ENCODE results near the gene FNDC3B. TPM values are rescaled to one million over a fixed set of nuclear protein-coding genes. Genes with fewer than 3 reads are reported as not detected.

FNDC3B gene
- total RNA-seq, 1 donor from 2014 or later = 14.7 TPM

DNA sequence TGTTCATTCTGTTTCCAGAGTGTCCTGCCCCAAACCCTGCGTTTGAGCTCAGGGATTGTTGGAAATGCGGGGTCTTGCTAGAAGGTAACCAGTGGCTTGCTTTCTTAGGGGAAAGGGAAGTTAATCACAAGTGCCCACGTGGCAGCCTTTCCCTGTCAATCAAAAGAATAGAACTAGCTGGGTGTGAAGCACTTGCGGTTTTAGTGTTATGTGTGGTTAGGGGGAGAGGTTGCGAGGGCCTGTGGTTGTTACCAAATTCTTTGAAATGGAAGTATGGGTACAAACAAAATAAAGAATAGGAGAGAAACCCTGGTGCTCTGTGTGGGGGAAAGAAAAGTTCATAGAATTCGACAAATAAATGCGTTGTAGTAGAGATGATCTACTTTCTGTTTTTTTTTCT is 67.6 kb downstream of the FNDC3B start:
- DNase-seq (ENCODE audit: low spot score in 2 of 2) (no peak), FAIRE-seq (no peak)

DNA sequence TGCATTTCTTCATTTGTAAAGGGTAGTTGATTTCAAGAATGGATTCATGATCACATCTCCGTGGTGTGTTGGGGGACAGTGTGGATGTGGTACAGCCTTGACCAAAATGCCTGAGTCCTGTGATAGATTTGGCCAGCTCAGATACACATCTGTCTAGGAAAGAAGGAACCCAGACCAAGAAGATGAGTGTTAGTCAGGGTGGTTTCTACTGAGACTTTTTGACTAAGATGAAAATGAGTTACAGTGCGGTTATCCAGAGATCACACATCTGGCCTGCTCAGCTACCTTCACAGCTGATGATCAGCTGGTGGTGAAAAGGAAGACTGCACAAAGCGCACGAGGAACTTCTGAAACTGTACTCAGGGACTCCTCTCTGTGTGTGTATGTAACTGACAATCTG is 68.0 kb downstream of the FNDC3B start:
- no peak for FAIRE-seq

DNA sequence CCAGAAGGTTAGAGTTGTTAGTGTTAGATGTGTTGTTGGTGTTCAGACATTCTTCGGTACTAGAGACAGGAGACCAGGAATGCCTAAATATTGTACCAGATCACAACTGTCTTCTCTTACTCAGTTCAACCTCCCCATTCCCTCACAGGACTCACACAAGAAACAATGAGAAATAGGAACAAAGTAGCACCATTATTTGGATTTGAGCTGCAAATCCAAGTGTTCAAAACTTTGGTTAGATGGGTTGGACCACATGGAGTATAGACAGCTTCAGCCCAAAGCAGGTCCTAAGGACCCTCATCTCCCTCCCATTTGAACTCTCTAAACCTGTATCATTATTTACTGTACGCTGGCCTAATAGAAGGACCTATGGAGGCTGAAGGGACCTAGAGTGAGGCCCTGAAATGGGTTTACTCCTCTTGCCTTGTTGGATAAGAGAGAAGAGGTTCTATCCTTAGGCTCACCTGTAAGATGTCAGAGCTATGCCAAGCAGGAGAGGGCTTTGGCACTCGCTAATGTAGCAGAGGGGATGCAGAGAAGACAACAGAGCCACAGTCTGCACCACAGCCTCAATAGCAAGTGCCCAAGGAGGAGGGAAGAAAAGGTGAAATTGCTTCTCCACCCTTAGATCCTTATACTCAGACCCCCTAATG is 70.9 kb downstream of the FNDC3B start:
- DNase-seq (ENCODE audit: low spot score in 2 of 2) (no peak), FAIRE-seq (no peak)

More for the DNA sequence above, 68.0 kb downstream of the FNDC3B start:
- no peak for DNase-seq (ENCODE audit: low spot score in 2 of 2)

DNA sequence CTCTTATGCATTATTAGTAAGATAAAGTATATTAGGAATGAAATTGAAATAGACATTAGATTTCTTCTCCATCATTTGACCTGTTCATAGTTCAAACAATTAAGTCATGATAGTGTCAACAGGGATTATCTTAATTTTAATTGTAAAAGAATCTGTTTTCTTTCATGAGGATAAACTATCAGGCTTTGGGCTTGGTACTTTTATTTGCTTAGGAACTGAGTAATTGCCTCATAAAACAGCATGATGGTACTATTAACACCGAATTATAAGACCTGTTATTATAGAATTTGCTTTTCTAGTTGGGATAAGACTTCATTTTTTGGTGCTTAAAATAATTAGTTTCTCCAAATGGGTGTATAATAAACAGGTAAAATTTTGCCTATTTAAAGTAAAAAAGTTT is 71.8 kb downstream of the FNDC3B start:
- DNase-seq (ENCODE audit: low spot score in 2 of 2) (no peak), FAIRE-seq (no peak)

DNA sequence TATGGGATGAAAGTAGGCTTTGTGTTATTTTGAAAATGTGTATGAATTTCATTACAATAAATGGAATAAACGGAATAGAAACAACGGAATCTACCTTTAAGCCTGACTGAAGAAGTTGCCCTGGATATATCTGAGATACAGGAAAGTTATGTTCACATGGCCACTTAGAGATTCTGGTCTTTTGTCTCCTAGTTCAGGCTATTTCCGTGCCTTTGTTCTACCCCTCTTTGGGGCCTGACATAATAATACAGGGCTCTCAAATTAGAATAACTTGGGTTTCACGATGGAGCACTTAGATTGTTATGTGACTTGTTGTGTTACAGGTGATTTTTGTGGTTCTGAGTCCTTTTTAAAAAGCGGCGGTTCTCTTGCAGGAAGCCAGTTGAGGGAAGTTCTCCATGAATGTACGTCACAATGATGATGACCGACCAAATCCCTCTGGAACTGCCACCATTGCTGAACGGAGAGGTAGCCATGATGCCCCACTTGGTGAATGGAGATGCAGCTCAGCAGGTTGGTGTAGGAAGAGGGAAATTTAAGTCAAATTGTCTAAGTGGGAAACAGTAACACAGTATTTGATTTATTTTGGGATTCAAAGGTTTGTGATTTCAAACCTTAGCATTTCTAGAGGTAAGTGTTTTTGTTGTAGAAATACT is 72.8 kb downstream of the FNDC3B start:
- no peak for FAIRE-seq
- no peak for DNase-seq (ENCODE audit: low spot score in 2 of 2)

DNA sequence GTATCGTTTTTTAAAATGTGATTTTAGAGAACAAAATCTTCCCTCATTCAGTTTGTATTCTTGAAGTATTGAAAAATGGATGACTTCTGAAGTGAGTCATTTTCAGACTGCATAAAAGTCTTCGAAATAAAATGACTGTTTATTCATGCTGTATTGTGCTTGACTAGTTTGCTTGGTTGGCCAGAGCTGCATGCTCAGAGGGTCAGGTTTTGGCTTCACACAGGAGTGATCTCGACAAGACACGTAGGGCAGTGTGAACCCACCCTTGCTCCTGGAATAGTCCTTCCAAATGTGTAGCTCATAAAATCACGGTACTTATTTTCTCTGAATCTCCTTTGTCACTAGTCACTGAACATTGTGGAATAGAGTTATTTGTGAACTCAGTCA is 73.3 kb downstream of the FNDC3B start:
- FAIRE-seq (no peak), DNase-seq (ENCODE audit: low spot score in 2 of 2) (no peak)

DNA sequence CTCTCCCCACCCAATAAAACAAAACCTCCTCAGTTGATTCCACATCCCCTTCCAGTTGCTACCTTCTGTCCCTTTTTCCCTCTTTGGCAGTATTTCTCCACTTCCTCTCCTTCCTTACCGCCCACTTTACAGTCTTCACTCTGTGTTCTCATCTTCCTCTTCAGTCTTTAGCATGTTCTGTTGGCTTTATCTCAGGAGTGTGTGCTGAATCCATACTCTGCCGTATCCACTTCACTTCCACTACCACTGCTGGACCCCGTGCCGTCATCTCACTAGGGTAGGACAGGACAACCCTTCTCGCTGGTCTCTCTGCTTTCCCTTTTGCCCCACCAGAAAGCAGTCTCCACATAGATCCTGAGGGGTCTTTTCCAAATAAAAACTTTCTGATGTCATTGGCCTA is 74.3 kb downstream of the FNDC3B start:
- no peak for FAIRE-seq

DNA sequence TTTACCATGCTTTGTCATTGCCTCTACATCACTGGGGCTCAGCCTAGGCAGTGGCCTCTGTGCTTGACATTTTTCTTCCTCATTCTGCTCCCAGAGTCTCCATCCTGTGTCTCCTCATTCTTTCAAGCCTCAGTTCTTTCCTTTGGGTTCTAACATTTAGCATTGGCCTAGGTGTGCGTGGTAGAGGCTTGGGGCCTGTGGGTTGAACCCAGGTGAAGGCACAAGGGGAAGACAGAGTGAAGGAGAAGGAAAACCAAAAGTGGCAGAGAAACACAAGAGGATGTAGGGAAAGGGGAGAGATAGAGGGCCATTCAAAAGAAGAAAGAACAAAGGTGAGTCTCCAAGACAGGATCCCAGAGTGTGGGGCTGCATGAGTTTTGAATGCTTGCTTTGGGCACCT is 75.7 kb downstream of the FNDC3B start:
- no peak for FAIRE-seq
- no peak for DNase-seq (ENCODE audit: low spot score in 2 of 2)

More for the DNA sequence above, 74.3 kb downstream of the FNDC3B start:
- no peak for DNase-seq (ENCODE audit: low spot score in 2 of 2)

DNA sequence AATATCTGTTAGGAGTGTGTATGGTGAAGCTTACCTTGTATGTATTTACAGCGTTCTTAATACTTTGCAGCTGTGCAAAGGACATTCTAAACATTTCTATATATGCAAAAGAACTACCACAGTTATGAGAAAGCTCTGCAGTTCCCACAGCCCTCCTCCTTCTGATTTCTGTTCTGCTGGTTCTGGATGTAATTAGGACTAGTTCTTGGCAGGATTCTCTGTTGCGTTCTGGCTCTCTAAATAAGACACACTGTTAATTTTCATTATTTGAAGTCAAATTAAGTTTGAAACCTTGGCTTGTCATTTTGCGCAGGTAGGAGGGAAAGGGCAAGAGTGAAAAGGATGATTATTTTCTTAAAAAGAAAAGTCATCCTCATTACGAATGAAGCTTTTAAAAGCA is 76.4 kb downstream of the FNDC3B start:
- DNase-seq (ENCODE audit: low spot score in 2 of 2) = no peak
- FAIRE-seq = no peak

DNA sequence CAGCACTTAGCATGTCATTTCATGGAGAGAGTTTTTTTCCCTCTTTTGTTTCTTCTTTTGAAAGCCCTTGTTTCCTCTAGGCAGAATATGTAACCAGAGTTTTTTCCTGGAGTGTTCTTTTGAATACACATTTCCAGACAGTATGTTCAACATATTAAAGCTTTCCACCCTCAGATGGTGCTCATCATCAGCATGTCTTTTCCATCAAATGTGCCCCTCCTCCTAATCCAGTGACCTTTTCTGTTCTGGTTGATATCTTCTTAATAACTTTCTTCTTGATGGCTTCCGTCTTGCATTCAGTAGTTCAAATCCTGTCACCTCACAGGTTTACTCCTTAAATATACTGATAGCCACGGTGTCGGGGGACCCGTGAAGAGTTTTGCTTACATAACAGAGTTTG is 78.6 kb downstream of the FNDC3B start:
- DNase-seq (ENCODE audit: low spot score in 2 of 2) (no peak), FAIRE-seq (no peak)

DNA sequence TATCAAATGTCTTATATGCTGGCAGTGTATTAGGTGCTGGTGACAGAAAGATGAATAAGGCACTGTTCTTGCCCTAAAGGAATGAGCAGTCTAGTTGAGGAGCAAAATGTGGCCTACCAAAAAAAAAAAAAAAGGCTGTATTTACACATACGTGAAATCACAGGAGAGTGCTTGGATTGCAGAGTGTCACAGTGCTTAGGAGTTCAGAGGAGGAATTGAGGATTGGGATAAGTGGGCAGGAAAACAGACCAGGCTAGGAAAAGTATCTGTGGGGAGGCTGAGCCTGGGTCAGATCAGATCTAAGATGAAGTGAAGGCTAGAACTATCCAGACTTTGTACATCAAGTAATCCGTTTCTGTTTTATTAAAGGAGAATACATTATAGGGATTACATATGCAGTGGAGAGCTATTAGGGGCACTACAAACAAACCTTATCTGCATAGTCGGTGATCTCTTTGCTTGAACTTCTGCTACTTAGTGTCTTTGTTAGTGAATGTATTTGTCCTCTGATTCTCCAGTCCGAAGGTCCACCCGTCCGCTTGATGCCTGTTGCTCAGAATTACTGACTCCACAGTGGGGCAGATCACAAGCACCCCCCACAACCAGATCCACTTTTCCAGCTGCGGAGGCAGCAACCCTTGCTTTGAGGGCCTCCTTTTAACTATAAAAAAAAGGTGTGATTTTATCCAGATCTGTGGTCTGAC is 80.0 kb downstream of the FNDC3B start:
- DNase-seq (ENCODE audit: low spot score in 2 of 2) (no peak), FAIRE-seq (no peak)

DNA sequence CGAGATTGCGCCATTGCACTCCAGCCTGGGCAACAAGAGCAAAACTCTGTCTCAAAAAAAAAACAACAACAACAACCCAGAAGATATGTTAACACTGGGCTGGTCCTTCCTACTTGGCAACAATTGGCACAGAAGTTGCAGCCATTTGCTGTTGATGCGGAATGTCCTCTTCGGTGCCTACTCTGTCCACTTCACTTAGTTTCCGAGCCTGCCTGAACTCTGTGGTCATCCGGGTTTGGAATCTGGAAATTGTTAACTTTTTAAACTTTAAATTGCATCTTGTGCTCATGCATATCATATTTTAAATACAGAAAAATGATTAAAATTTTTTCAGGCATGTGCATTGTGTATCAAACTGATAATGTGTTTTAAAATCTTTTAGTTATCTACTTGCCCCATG is 81.5 kb downstream of the FNDC3B start:
- FAIRE-seq = no peak

DNA sequence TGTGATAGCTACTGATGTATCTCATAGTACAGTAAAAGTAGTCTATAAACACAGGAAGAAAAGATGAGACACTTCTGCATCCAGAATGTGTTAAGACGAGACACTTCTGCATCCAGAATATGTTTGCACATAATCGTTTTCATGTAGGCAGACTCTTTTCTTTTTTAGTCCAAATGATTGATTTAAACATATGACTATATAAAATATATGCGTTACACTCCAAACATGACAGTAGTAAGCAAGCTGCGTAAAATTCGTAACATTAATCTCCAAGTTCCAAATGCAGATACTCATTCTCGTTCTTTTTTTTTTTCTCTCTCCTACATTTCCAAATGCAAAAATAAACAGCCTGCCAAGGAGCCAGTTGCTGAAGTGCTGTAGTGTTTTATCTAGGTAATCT is 82.6 kb downstream of the FNDC3B start:
- no peak for DNase-seq (ENCODE audit: low spot score in 2 of 2)
- no peak for FAIRE-seq

More for the DNA sequence above, 81.5 kb downstream of the FNDC3B start:
- no peak for DNase-seq (ENCODE audit: low spot score in 2 of 2)

DNA sequence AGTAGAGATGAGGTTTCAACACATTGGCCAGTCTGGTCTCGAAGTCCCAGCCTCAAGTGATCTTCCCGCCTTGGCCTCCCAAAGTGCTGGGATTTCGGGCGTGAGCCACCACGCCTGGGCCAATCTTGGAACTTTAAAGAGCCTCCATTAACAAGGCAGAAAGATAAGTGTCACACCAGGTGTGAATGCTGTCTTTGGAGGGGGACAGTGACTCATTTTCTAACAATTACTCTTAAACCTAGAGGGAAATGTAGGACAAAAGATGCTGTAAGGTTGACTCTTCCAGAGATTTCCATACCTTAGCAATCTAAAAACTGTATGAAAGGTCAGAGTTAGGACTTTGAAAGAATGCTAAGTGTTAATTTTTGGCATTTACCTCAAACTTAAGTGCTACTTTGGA is 84.9 kb downstream of the FNDC3B start:
- no peak for FAIRE-seq
- no peak for DNase-seq (ENCODE audit: low spot score in 2 of 2)

DNA sequence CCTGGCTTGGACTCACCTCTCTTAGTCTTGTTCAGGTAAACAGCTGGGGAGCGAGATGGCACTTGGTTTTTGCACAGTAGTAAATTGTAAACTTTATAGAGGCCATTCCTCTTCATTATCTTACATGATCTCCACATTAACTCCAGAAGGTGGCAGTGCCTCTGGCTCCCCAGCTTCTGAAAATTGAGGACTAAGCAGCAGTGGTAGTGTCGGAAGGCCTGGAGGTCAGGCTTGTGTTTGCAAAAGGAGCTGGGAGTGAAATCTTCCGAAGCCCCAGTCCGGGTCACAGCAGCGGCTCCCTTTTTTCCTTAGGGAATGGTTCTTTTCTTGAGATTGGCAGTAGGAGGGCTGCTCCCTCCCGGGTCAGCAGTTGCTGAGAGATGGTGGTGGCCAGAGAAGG is 85.7 kb downstream of the FNDC3B start:
- FAIRE-seq (no peak), DNase-seq (ENCODE audit: low spot score in 2 of 2) (no peak)

DNA sequence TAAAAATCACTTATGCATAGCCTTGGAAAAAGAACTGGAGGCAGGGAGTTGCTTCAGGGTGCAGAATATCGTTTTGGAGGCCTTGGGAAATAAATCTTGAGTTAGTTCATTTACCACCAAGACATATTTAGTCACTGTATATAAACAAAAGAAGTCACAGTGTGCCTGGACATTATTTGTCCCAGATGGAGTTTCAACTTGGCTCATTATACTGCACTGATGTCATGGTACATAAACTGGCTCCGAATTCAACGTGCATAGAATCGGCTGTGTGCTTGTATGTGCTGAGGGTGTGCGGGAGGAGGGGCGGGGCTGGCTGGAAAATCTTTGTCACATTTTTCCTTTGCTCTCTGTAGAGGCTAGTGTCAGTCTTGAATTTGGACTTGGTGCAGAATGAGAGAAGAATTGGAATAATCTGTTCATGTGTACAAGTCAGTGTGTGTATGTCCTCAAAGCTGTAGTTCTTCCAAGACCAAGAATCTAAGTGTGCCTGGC is 86.6 kb downstream of the FNDC3B start:
- no peak for DNase-seq (ENCODE audit: low spot score in 2 of 2)
- FAIRE-seq = no peak

DNA sequence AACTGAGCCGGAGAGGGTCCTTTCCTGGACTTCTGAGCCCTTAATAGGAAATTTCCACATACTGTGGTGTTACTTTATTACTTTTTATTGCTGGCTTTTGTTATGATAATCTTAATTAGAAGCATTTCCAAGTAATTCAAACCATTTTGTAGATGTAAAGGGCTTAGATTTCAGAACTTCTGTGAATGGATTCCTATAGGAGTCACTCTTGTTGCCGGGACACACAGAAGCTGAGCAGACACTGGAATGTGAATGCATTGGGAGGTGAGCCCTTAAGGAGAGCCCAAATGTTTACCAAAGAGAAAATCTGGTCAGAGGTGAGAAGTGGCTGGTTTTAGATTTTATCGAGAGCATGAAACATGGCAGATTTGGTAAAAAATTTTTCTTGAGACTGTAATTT is 87.4 kb downstream of the FNDC3B start:
- no peak for DNase-seq (ENCODE audit: low spot score in 2 of 2)
- FAIRE-seq = no peak

DNA sequence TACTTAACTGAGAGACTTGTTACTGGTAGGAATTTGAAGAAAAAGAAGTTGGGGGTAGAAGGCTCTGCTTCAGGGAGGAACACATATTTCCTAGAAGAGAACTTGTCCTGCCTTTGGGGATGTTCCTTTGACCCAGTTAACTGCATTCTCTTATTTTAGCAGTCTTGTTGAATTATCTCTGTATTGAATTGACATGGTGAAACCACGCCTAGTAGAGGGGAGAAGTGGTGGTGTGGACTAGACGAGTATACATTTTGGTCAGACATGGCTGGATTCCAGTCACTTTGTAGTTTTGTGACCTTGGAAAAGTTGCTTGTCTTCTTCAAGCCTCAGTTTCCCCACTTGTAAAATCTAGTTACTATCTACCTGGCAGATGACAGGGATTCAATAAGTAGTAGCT is 87.8 kb downstream of the FNDC3B start:
- FAIRE-seq = no peak

DNA sequence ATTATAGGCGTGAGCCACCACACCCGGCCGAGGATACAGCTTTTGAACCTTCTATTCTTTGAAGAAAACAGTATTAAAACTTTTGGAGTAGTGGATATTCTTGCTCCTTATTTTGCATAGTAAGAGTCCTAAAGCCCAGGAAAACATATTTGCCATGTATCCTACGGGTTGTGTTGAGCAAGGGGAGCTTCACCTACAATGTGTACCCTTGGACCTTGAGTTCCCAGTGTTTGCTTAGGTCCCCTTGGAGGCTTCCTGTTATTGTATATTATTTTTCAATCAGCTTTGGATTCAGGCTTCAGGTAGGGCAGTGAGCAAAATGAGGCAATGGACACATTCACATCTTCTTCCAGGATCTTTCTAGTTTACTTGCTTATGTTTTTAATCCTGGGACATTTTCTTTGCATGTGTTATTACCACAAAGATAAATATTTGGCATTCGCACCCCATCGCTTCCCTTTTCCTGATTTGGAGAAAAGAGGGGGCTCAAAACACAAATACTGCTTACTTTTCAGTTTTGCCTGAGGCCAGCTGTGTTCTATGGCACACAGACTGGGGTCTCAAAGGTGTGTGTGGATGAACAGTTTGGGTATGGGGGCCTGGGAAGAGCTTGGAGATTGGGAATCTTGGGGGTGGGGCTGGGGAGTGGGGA is 88.7 kb downstream of the FNDC3B start:
- DNase-seq (ENCODE audit: low spot score in 2 of 2) (no peak), FAIRE-seq (no peak)

More for the DNA sequence above, 87.8 kb downstream of the FNDC3B start:
- DNase-seq (ENCODE audit: low spot score in 2 of 2) = no peak

DNA sequence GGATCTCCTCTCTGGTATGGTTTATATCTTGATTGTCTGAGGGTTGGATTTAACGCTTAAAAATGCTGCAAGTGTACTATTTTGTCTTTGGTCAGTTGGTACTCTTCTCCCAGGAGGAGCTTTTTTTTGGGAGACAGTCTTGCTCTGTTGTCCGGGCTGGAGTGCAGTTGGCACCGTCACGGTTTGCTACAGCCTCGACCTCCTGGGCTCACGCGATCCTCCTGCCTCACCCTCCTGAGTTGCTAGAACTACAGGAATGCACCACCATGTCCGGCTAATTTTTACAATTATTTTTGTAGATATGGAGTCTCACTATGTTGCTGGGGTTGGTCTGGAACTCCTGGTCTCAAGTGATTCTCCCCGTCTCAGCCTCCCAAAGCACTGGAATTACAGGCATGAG is 89.5 kb downstream of the FNDC3B start:
- FAIRE-seq (no peak), DNase-seq (ENCODE audit: low spot score in 2 of 2) (no peak)

DNA sequence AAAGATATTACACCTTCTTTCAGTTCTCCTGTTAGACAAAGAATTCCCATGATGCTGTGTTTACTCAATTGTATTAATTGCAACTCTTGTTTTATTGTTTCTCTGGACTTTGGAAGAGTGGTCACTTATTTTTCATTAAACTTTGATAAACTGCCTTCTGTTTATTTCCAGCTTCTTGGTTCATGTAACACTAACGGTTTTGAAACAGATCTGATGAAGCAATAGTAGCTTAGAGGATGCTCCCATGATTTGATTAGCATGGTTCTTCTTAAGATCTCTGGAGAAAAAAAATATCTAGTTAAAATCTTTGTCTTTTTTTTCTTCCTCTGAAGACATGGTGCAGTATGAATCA is 90.1 kb downstream of the FNDC3B start:
- DNase-seq (ENCODE audit: low spot score in 2 of 2) (no peak), FAIRE-seq (no peak)

Measured in frontal cortex (tissue), 4 donors.